Thyroid gland (tissue), 4 donors: ENCODE results near the gene PRKCE.

Experiments used
- CTCF ChIP-seq, 6 experiments: fragments of 200-600 bp in 3 of 6; fragments of 450-650 bp in 3 of 6; sonication (generic) in 3 of 6; IDR thresholded peaks; one replicate each; pipeline ENCODE4 v1.5.1; 2016 to 2019; ENCODE audit warnings: antibody characterized with exemption in 6 of 6, mild to moderate bottlenecking in 2 of 6, inconsistent platforms in 1 of 6, moderate library complexity in 1 of 6
- POLR2A ChIP-seq, 2 donors: fragments of 450-650 bp; IDR thresholded peaks; one replicate each; pipeline ENCODE4 v1.6.1; 2017; ENCODE audit warnings: antibody characterized with exemption in 2 of 2, mild to moderate bottlenecking in 2 of 2, moderate library complexity in 1 of 2

DNA sequence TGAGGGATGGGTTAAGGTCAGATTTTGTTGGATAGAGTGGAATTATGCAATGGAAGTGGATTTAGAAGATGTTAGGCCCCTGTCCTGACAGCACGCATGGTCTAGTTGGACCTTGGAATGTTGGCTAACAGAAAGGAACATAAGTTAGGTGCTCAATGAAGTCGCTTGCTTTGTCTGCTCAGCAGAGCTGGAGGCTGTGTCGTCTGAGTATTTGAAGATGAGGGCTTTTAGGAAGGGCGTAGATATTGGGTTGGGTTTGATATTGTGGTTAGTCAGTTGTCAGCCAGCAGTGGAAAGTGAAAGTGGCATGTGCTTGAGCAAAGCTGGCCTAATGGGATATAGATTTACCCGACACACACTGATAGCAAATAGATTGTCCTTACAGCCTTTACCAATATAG is 239.3 kb downstream of the PRKCE start:
- TF ChIP-seq POLR2A (IDR thresholded peaks at IDR 0.05) (no peak), CTCF (IDR thresholded peaks at IDR 0.05) (no peak)
